T-cell (primary cell): ENCODE data around the gene DLGAP1. TPM values are rescaled to one million over a fixed set of nuclear protein-coding genes. Genes with fewer than 3 reads are reported as not detected.

Experiments
- ATAC-seq, 4 experiments: fragments of 200-7000 bp in 3 of 4; fragments of 150-1000 bp in 1 of 4; cut with Tn5 transposase; replicated peaks in 1 of 4; 1 replicate in 3 of 4; 2 replicates in 1 of 4; pipeline ENCODE4 v1.10.0; 2021; ENCODE audit warnings: moderate library complexity in 3 of 4, mild to moderate bottlenecking in 2 of 4, moderate number of reproducible peaks in 1 of 4
- CTCF ChIA-PET, 2 donors: fragments of 300-600 bp; sonication (Branson Sonifier 250); formaldehyde crosslinking; loops; one replicate each; lab custom pipeline; 2022; ENCODE audit warnings: antibody characterized with exemption in 2 of 2; lab: Charles Lee
- POLR2A ChIA-PET, 2 donors: fragments of 300-600 bp; sonication (Branson Sonifier 250); formaldehyde crosslinking; loops; one replicate each; lab custom pipeline; 2022; ENCODE audit warnings: antibody characterized with exemption in 2 of 2; lab: Charles Lee
- DNase-seq, 35 experiments: peaks; one replicate each; pipeline versions ENCODE4 v3.0.0 to v3.0.0-alpha.2; 2013 to 2023
- H3K27ac ChIP-seq: one replicate; pipeline ENCODE4 v1.5.1; 2013; ENCODE audit warnings: low read length
- H3K27me3 ChIP-seq, 2 experiments: replicated peaks in 1 of 2; 1 replicate in 1 of 2; 2 replicates in 1 of 2; pipeline versions ENCODE4 v1.6.1 to v1.7.0; 2013; ENCODE audit warnings: low read length in 1 of 2, mixed read lengths in 1 of 2; ENCODE audit not compliant: control insufficient read depth in 2 of 2, insufficient read depth in 2 of 2; ENCODE audit errors: extremely low read depth in 1 of 2
- H3K36me3 ChIP-seq, 2 donors: 1 replicate in 1 of 2; 2 replicates in 1 of 2; pipeline versions ENCODE4 v1.6.1 to v1.7.0; 2013; ENCODE audit warnings: low read length in 1 of 2; ENCODE audit not compliant: control insufficient read depth in 2 of 2, insufficient read depth in 1 of 2; ENCODE audit errors: extremely low read depth in 1 of 2
- H3K4me1 ChIP-seq, 2 experiments: 1 replicate in 1 of 2; 2 replicates in 1 of 2; pipeline versions ENCODE4 v1.6.1 to v1.7.0; 2013; ENCODE audit warnings: low read length in 2 of 2, mixed read lengths in 1 of 2; ENCODE audit not compliant: insufficient read depth in 2 of 2, control insufficient read depth in 1 of 2; ENCODE audit errors: extremely low read depth in 1 of 2
- H3K4me3 ChIP-seq, 2 donors: 1 replicate in 1 of 2; 2 replicates in 1 of 2; pipeline versions ENCODE4 v1.5.1 to v1.7.0; 2013; ENCODE audit warnings: mild to moderate bottlenecking in 2 of 2, low read length in 1 of 2, moderate library complexity in 1 of 2; ENCODE audit not compliant: control insufficient read depth in 1 of 2; ENCODE audit errors: extremely low read depth in 1 of 2
- H3K9me3 ChIP-seq: 2 replicates; pipeline ENCODE4 v1.7.0; 2013
- H3K27ac Mint-ChIP-seq, 2 donors: one replicate each; pipeline ENCODE4 v1.8.0; 2020 to 2021; ENCODE audit warnings: mild to moderate bottlenecking in 2 of 2, mixed read lengths in 2 of 2
- H3K27me3 Mint-ChIP-seq, 2 donors: one replicate each; pipeline ENCODE4 v1.8.0; 2021 to 2022; ENCODE audit warnings: mixed read lengths in 2 of 2
- H3K36me3 Mint-ChIP-seq: one replicate; pipeline ENCODE4 v1.8.0; 2021; ENCODE audit warnings: mixed read lengths
- H3K4me1 Mint-ChIP-seq, 3 donors: one replicate each; pipeline ENCODE4 v1.8.0; 2020 to 2022; ENCODE audit warnings: mixed read lengths in 3 of 3, mild to moderate bottlenecking in 1 of 3
- H3K4me3 Mint-ChIP-seq, 3 donors: one replicate each; pipeline ENCODE4 v1.8.0; 2020 to 2022; ENCODE audit warnings: mild to moderate bottlenecking in 3 of 3, mixed read lengths in 3 of 3, moderate library complexity in 3 of 3
- H3K9me3 Mint-ChIP-seq, 3 donors: one replicate each; pipeline ENCODE4 v1.8.0; 2020 to 2022; ENCODE audit warnings: mixed read lengths in 3 of 3
- WGBS: methylation state at CpG from one replicate; pipeline ENCODE4 v1.1.5; 2013; ENCODE audit warnings: missing lambda C conversion rate; ENCODE audit not compliant: insufficient coverage; 5-methylcytosine and 5-hydroxymethylcytosine counted together
- total RNA-seq, 35 experiments: library from RNA in 6 of 35; stranded (reverse) in 6 of 35; fragments of 120-200 nt in 1 of 35; gene quantifications; one replicate each; pipeline versions ENCODE4 v1.2.1 to v1.2.4 and lab custom pipeline; 2013 to 2026

Gene DLGAP1
- total RNA-seq, 5 donors from 2014 or later (not counting 1 experiment from before 2014, with no cell fraction given) = 0.25 to 1.8 (median 0.26) TPM

GRCh38 chr18:3451989-3452749, 1002.9 kb downstream of the DLGAP1 start:
- H3K27me3 ChIP-seq = no peaks in the 10 kb centered on the region
- H3K36me3 Mint-ChIP-seq = peaks cover 9% of the 10 kb centered on the region
- peaks cover 18 to 66% of the 10 kb centered on the region in 2 experiments for H3K4me1 ChIP-seq
- no peaks in the 10 kb centered on the region for H3K9me3 ChIP-seq
- H3K36me3 ChIP-seq = peaks cover 1 to 12% of the 10 kb centered on the region in 2 donors
- H3K27ac ChIP-seq = peak overlapping the region; percentile 85
- no peaks in the 10 kb centered on the region for H3K27me3 Mint-ChIP-seq
- ChIA-PET POLR2A (interaction anchor here (0.6 to 1.2 kb wide), 3 partner anchors 10 to 142 kb away, joined by 3 to 4 read pairs (median 3); no protein-coding TSS in a partner anchor), CTCF (interaction anchor here (0.5 to 4.8 kb wide), 11 partner anchors 10 to 815 kb away, joined by 3 to 36 read pairs (median 5); no protein-coding TSS in a partner anchor)
- WGBS = 2% methylated on average over 40 of the region's 53 CpGs
- peak overlapping the region; percentile 70 to 97 for H3K4me3 ChIP-seq
- ATAC-seq = no peak
- H3K9me3 Mint-ChIP-seq = no peaks in the 10 kb centered on the region
- DNase-seq = peak in 19 of 35 experiments; percentile 2 to 57 (median 20)
- H3K4me1 Mint-ChIP-seq = peaks cover 46 to 53% (median 51%) of the 10 kb centered on the region in 3 donors
- H3K4me3 Mint-ChIP-seq = peak overlapping the region; percentile 91 to 95 (median 94)
- peak overlapping the region; percentile 98 for H3K27ac Mint-ChIP-seq

GRCh38 chr18:3451183-3451988, 1003.7 kb downstream of the DLGAP1 start:
- peak overlapping the region; percentile 91 to 95 (median 94) for H3K4me3 Mint-ChIP-seq
- peaks cover 3% of the 10 kb centered on the region for H3K36me3 Mint-ChIP-seq
- Histone ChIP-seq H3K36me3 (peaks cover 0 to 4% of the 10 kb centered on the region in 2 donors), H3K9me3 (no peaks in the 10 kb centered on the region), H3K27ac (peak overlapping the region; percentile 85), H3K4me3 (peak overlapping the region; percentile 70 to 97), H3K4me1 (peaks cover 18 to 68% of the 10 kb centered on the region in 2 experiments), H3K27me3 (no peaks in the 10 kb centered on the region)
- DNase-seq = peak; percentile 63 to 89 (median 75)
- H3K27ac Mint-ChIP-seq = peak overlapping the region; percentile 98
- ChIA-PET POLR2A (interaction anchor here (0.6 to 1.2 kb wide), 6 partner anchors 15 to 815 kb away, joined by 3 to 10 read pairs (median 4); no protein-coding TSS in a partner anchor), CTCF (interaction anchor here (0.6 to 4.8 kb wide), 6 partner anchors 71 to 201 kb away, joined by 3 to 36 read pairs (median 4); no protein-coding TSS in a partner anchor)
- peak; percentile 7 to 17 (median 13) for ATAC-seq
- 0% methylated on average over 36 of the region's 50 CpGs for WGBS
- peaks cover 49 to 52% (median 50%) of the 10 kb centered on the region in 3 donors for H3K4me1 Mint-ChIP-seq
- H3K27me3 Mint-ChIP-seq = no peaks in the 10 kb centered on the region
- H3K9me3 Mint-ChIP-seq = no peaks in the 10 kb centered on the region

- no peak for ATAC-seq
- no peak for DNase-seq
- no peaks in the 10 kb centered on the region for H3K27me3 Mint-ChIP-seq
- no peaks in the 10 kb centered on the region for H3K36me3 Mint-ChIP-seq
- H3K9me3 Mint-ChIP-seq = no peaks in the 10 kb centered on the region
- H3K9me3 ChIP-seq = no peaks in the 10 kb centered on the region
- peak overlapping the region; percentile 70 to 97 for H3K4me3 ChIP-seq
- H3K4me1 ChIP-seq = peaks cover 18 to 63% of the 10 kb centered on the region in 2 experiments
- no peaks in the 10 kb centered on the region for H3K27me3 ChIP-seq
- ChIA-PET CTCF (interaction anchor here in 1 of 2 donors (0.6 to 4.8 kb wide), 4 partner anchors 143 to 200 kb away, joined by 3 to 36 read pairs (median 4); no protein-coding TSS in a partner anchor), POLR2A (interaction anchor here (0.6 to 0.8 kb wide), 5 partner anchors 16 to 814 kb away, joined by 3 to 10 read pairs (median 3); no protein-coding TSS in a partner anchor)
- H3K4me1 Mint-ChIP-seq = peaks cover 43 to 50% (median 47%) of the 10 kb centered on the region in 3 donors
- WGBS = 0% methylated on average over 9 of the region's 30 CpGs
- H3K4me3 Mint-ChIP-seq = peak overlapping the region; percentile 91 to 95 (median 94)
- peak overlapping the region; percentile 98 for H3K27ac Mint-ChIP-seq
- peak overlapping the region; percentile 85 for H3K27ac ChIP-seq
- H3K36me3 ChIP-seq = no peaks in the 10 kb centered on the region
These were observed 1004.3 kb downstream of the DLGAP1 start for GRCh38 chr18:3450799-3451182.

- Histone ChIP-seq H3K9me3 (no peaks in the 10 kb centered on the region), H3K4me3 (peak within 1 kb of the TSS; percentile 70 to 97), H3K27me3 (no peaks in the 10 kb centered on the region), H3K4me1 (peaks cover 18 to 63% of the 10 kb centered on the region in 2 experiments), H3K36me3 (no peaks in the 10 kb centered on the region), H3K27ac (peak within 1 kb of the TSS; percentile 100)
- Mint-ChIP-seq H3K36me3 (no peaks in the 10 kb centered on the region), H3K27ac (peak within 1 kb of the TSS; percentile 99), H3K27me3 (no peaks in the 10 kb centered on the region), H3K4me1 (peaks cover 37 to 50% (median 43%) of the 10 kb centered on the region in 3 donors), H3K9me3 (no peaks in the 10 kb centered on the region), H3K4me3 (peak within 1 kb of the TSS; percentile 91 to 95 (median 94))
- ChIA-PET POLR2A (interaction anchor here (0.7 to 1.2 kb wide), 5 partner anchors 8 to 178 kb away, joined by 3 to 10 read pairs (median 3); no protein-coding TSS in a partner anchor), CTCF (interaction anchor here in 1 of 2 donors (0.6 to 4.8 kb wide), 4 partner anchors 144 to 199 kb away, joined by 3 to 36 read pairs (median 4); no protein-coding TSS in a partner anchor)
- peak; percentile 63 to 91 (median 82) for DNase-seq
- WGBS = 1% methylated on average over 47 of the region's 71 CpGs
- peak; percentile 10 to 26 (median 25) for ATAC-seq
These were observed 1004.9 kb downstream of the DLGAP1 start, which contains the start of gene TGIF1 for GRCh38 chr18:3450012-3450798. TSS of gene TGIF1 (plus strand) at chr18:3450172. CDS start at chr18:3450490, 318 bp downstream.

- Mint-ChIP-seq H3K36me3 (no peaks in the 10 kb centered on the region), H3K4me1 (peaks cover 30 to 47% (median 39%) of the 10 kb centered on the region in 3 donors), H3K27ac (peak overlapping the region; percentile 99), H3K4me3 (peak overlapping the region; percentile 91 to 95 (median 94)), H3K27me3 (no peaks in the 10 kb centered on the region), H3K9me3 (no peaks in the 10 kb centered on the region)
- ChIA-PET POLR2A (interaction anchor here (0.7 to 3.1 kb wide), 8 partner anchors 9 to 487 kb away, joined by 3 to 28 read pairs (median 3); no protein-coding TSS in a partner anchor), CTCF (interaction anchor here in 1 of 2 donors (0.6 to 2.7 kb wide), 3 partner anchors 9 to 144 kb away, joined by 6 to 20 read pairs (median 8); no protein-coding TSS in a partner anchor)
- Histone ChIP-seq H3K9me3 (no peaks in the 10 kb centered on the region), H3K27me3 (no peaks in the 10 kb centered on the region), H3K4me3 (peak overlapping the region; percentile 70 to 85), H3K36me3 (no peaks in the 10 kb centered on the region), H3K27ac (peak overlapping the region; percentile 100), H3K4me1 (peaks cover 18 to 63% of the 10 kb centered on the region in 2 experiments)
- DNase-seq = peak in 27 of 35 experiments; percentile 65 to 81 (median 74)
- WGBS = under 1% methylated on average over 25 of the region's 47 CpGs
- ATAC-seq = peak in 3 of 4 experiments; percentile 24 to 31 (median 28)
These were observed 1005.5 kb downstream of the DLGAP1 start for GRCh38 chr18:3449512-3450011.
